Astrocyte (in vitro differentiated cells and primary cell): Measurements from ENCODE around the gene VPS37B. TPM values are rescaled to one million over a fixed set of nuclear protein-coding genes. Genes with fewer than 3 reads are reported as not detected.

Experiments
- DNase-seq: peaks from one replicate; pipeline ENCODE4 v3.0.0-alpha.2; 2010; ENCODE audit warnings: low read depth
- FAIRE-seq: peaks from 2 replicates; lab custom pipeline; 2011; peaks lifted over from hg19 to GRCh38; lab: Jason Lieb, UNC
- H2AFZ ChIP-seq: 2 replicates; pipeline ENCODE4 v1.6.0; 2012; ENCODE audit warnings: low read depth, low read length, inconsistent platforms
- H3K27ac ChIP-seq: 2 replicates; pipeline ENCODE4 v1.5.1; 2011; ENCODE audit warnings: low read depth, low read length, inconsistent platforms
- H3K27me3 ChIP-seq: 2 replicates; pipeline ENCODE4 v1.6.0; 2011; ENCODE audit warnings: low read length, inconsistent platforms; ENCODE audit not compliant: insufficient read depth
- H3K36me3 ChIP-seq: 2 replicates; pipeline ENCODE4 v1.5.1; 2011; ENCODE audit warnings: low read length, inconsistent platforms; ENCODE audit not compliant: insufficient read depth
- H3K4me1 ChIP-seq: 2 replicates; pipeline ENCODE4 v1.5.1; 2011; ENCODE audit warnings: low read length, inconsistent platforms; ENCODE audit not compliant: insufficient read depth
- H3K4me2 ChIP-seq: 2 replicates; pipeline ENCODE4 v1.6.0; 2012; ENCODE audit warnings: low read length, inconsistent platforms
- H3K4me3 ChIP-seq: 2 replicates; pipeline ENCODE4 v1.5.1; 2011; ENCODE audit warnings: low read depth, mild to moderate bottlenecking, low read length, inconsistent platforms; ENCODE audit not compliant: insufficient read depth
- H3K79me2 ChIP-seq: 2 replicates; pipeline ENCODE4 v1.6.0; 2012; ENCODE audit warnings: mild to moderate bottlenecking, low read length, inconsistent platforms; ENCODE audit not compliant: insufficient read depth
- H3K9ac ChIP-seq: 2 replicates; pipeline ENCODE4 v1.6.0; 2012; ENCODE audit warnings: mild to moderate bottlenecking, low read length, inconsistent platforms
- H3K9me3 ChIP-seq: 2 replicates; pipeline ENCODE4 v1.5.1; 2012; ENCODE audit warnings: low read depth, mild to moderate bottlenecking, low read length, inconsistent platforms; ENCODE audit not compliant: insufficient read depth
- H4K20me1 ChIP-seq: 2 replicates; pipeline ENCODE4 v1.6.0; 2012; ENCODE audit warnings: low read length, inconsistent platforms; ENCODE audit not compliant: insufficient read depth
- H3K27ac Mint-ChIP-seq: one replicate; pipeline ENCODE4 v1.8.0; 2021; ENCODE audit warnings: mild to moderate bottlenecking, mixed read lengths; ENCODE audit not compliant: unreplicated experiment
- H3K27me3 Mint-ChIP-seq: one replicate; pipeline ENCODE4 v1.8.0; 2021; ENCODE audit warnings: low read depth, mixed read lengths; ENCODE audit not compliant: unreplicated experiment
- H3K36me3 Mint-ChIP-seq: one replicate; pipeline ENCODE4 v1.8.0; 2021; ENCODE audit warnings: low read depth, mixed read lengths; ENCODE audit not compliant: unreplicated experiment
- H3K4me1 Mint-ChIP-seq: one replicate; pipeline ENCODE4 v1.8.0; 2021; ENCODE audit warnings: low read depth, mixed read lengths; ENCODE audit not compliant: unreplicated experiment
- H3K4me3 Mint-ChIP-seq: one replicate; pipeline ENCODE4 v1.8.0; 2021; ENCODE audit warnings: mild to moderate bottlenecking, moderate library complexity, mixed read lengths; ENCODE audit not compliant: unreplicated experiment
- H3K9me3 Mint-ChIP-seq: one replicate; pipeline ENCODE4 v1.8.0; 2021; ENCODE audit warnings: mild to moderate bottlenecking, mixed read lengths; ENCODE audit not compliant: unreplicated experiment
- CTCF ChIP-seq: IDR thresholded peaks from 2 replicates; pipeline ENCODE4 v1.5.1; 2011; ENCODE audit warnings: low read depth, mild to moderate bottlenecking, inconsistent platforms, low read length, moderate library complexity; ENCODE audit not compliant: insufficient read depth
- EZH2 ChIP-seq: IDR thresholded peaks from 2 replicates; pipeline ENCODE4 v1.6.1; 2012; ENCODE audit warnings: mild to moderate bottlenecking, low read length, inconsistent platforms; ENCODE audit not compliant: insufficient read depth
- total RNA-seq: library from RNA; stranded (reverse); gene quantifications from 2 replicates; pipeline ENCODE4 v1.2.1, GENCODE V29; 2021

VPS37B gene
- total RNA-seq, 1 donor from 2014 or later, result 31.4 TPM

- Histone ChIP-seq H3K4me1 (peaks cover 18% of the 10 kb centered on the region), H3K9me3 (no peaks in the 10 kb centered on the region), H4K20me1 (no peaks in the 10 kb centered on the region), H3K9ac (no peak overlapping the region), H3K4me3 (no peak overlapping the region), H3K4me2 (no peak overlapping the region), H3K27ac (no peak overlapping the region), H3K36me3 (no peaks in the 10 kb centered on the region), H3K27me3 (no peaks in the 10 kb centered on the region), H3K79me2 (no peaks in the 10 kb centered on the region), H2AFZ (no peak overlapping the region)
- H3K9me3 Mint-ChIP-seq, result no peaks in the 10 kb centered on the region
- H3K27ac Mint-ChIP-seq, result no peak overlapping the region
- H3K4me3 Mint-ChIP-seq, result no peak overlapping the region
- H3K4me1 Mint-ChIP-seq, result peaks cover 12% of the 10 kb centered on the region
- DNase-seq (no peak), FAIRE-seq (no peak)
- no peak for TF ChIP-seq CTCF
- no peak for TF ChIP-seq EZH2
- H3K36me3 Mint-ChIP-seq, result peaks cover 12% of the 10 kb centered on the region
- no peaks in the 10 kb centered on the region for H3K27me3 Mint-ChIP-seq
These were observed 42.2 kb downstream of the VPS37B start for GRCh38 chr12:122853582-122854245.

GRCh38 chr12:122852336-122853275 is 43.3 kb downstream of the VPS37B start:
- Histone ChIP-seq H3K79me2 (no peaks in the 10 kb centered on the region), H3K4me1 (peaks cover 18% of the 10 kb centered on the region), H4K20me1 (no peaks in the 10 kb centered on the region), H3K27me3 (no peaks in the 10 kb centered on the region), H3K36me3 (no peaks in the 10 kb centered on the region), H3K27ac (peak overlapping the region; percentile 17), H3K9me3 (no peaks in the 10 kb centered on the region), H3K4me3 (no peak overlapping the region), H3K9ac (peak overlapping the region; percentile 6), H2AFZ (no peak overlapping the region), H3K4me2 (peak overlapping the region; percentile 48)
- Mint-ChIP-seq H3K9me3 (no peaks in the 10 kb centered on the region), H3K4me1 (peaks cover 12% of the 10 kb centered on the region), H3K4me3 (peak overlapping the region; percentile 43), H3K36me3 (peaks cover 11% of the 10 kb centered on the region), H3K27me3 (no peaks in the 10 kb centered on the region), H3K27ac (no peak overlapping the region)
- FAIRE-seq (no peak), DNase-seq (no peak)
- TF ChIP-seq CTCF, result no peak
- no peak for TF ChIP-seq EZH2
